Measurements from ENCODE around the gene FAM8A1. TPM values are rescaled to one million over a fixed set of nuclear protein-coding genes. Genes with fewer than 3 reads are reported as not detected.
"Not testable (repeated sequence)": the region's sequence is repeated elsewhere in the genome, so short reads cannot be mapped to it uniquely, and the experiment has no call there.

The FAM8A1 gene
- total and polyA plus RNA-seq, 2 donors from 2014 or later = 16.9 to 20.7 TPM

DNA sequence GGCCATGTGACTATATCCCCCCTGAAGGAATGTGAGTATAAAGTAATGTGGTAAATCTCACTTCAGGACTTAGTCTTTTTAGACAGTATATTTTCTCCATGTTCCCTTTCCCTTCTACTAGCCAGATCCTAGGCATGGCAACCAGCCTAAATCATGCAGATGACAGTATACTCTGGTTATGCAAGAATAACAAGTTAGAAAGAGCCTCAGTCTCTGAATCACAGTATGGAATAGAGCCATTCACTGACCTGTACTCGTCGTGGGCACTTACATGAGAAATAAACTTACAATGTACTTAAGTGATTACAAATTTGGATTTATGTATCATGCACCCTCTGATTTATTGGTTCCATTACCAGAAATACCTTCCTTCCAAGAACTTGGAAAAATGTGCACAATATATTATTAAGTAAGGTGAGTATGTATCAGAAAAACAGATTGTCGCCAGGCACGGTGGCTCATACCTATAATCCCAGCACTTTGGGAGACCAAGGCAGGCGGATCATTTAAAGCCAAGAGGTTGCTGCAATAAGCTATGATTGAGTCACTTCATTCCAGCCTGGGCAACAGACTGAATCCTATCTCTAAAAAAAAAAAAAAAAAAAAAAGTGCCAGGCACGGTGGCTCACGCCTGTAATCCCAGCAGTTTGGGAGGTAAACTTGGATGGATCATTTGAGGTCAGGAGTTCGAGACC, 25.1 kb upstream of the FAM8A1 start:
- Histone ChIP-seq H3K9me3 (ENCODE audit: control insufficient read depth in 2 of 3, insufficient read depth in 1 of 3, low read length in 3 of 3) (peaks cover 0 to 6% (median 2%) of the 10 kb centered on the region in 3 donors), H3K4me1 (ENCODE audit: control insufficient read depth in 2 of 3, insufficient read depth in 2 of 3, low read depth in 1 of 3, low read length in 3 of 3) (no peaks in the 10 kb centered on the region), H3K27ac (ENCODE audit: low read depth in 2 of 2, low read length in 2 of 2) (no peak overlapping the region), H3K9ac (ENCODE audit: low read length in 3 of 3) (no peak overlapping the region), H3K27me3 (ENCODE audit: control insufficient read depth, insufficient read depth, low read length) (no peaks in the 10 kb centered on the region), H3K4me3 (ENCODE audit: low read length in 3 of 3) (no peak overlapping the region), H3K36me3 (ENCODE audit: control insufficient read depth in 2 of 3, insufficient read depth in 3 of 3, low read length in 3 of 3) (no peaks in the 10 kb centered on the region)
- intact Hi-C loops (cut with DNase I) = no loop called here
- DNase-seq (no peak), FAIRE-seq (no peak)
- TF ChIP-seq, protein P1, sequence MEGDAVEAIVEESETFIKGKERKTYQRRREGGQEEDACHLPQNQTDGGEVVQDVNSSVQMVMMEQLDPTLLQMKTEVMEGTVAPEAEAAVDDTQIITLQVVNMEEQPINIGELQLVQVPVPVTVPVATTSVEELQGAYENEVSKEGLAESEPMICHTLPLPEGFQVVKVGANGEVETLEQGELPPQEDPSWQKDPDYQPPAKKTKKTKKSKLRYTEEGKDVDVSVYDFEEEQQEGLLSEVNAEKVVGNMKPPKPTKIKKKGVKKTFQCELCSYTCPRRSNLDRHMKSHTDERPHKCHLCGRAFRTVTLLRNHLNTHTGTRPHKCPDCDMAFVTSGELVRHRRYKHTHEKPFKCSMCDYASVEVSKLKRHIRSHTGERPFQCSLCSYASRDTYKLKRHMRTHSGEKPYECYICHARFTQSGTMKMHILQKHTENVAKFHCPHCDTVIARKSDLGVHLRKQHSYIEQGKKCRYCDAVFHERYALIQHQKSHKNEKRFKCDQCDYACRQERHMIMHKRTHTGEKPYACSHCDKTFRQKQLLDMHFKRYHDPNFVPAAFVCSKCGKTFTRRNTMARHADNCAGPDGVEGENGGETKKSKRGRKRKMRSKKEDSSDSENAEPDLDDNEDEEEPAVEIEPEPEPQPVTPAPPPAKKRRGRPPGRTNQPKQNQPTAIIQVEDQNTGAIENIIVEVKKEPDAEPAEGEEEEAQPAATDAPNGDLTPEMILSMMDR (IDR thresholded peaks at IDR 0.05; ENCODE audit: borderline replicate concordance, extremely low read depth, insufficient read depth) = no peak

DNA sequence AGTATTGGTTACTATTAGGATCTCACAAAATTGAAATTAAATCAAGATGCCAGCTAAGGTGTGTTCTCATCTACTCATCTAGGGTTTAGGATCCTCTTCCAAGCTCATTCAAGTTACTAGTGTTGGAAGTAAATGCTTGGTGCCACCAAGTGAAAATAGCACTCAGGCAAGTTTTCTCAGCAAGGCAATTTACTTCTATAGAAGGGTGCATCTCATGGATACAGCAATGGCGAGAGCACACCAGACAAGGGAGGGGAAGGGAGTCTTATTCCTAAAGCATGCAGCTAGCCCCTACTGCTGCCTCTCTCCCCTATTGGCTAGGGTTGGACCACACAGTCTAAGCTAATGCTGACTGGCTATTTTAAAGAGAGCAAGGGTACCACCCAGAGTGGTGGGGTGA, 23.0 kb upstream of the FAM8A1 start:
- Histone ChIP-seq H3K27me3 (ENCODE audit: control insufficient read depth, insufficient read depth, low read length) (no peaks in the 10 kb centered on the region), H3K9ac (ENCODE audit: low read length in 3 of 3) (no peak overlapping the region), H3K4me3 (ENCODE audit: low read length in 3 of 3) (no peak overlapping the region), H3K4me1 (ENCODE audit: control insufficient read depth in 2 of 3, insufficient read depth in 2 of 3, low read depth in 1 of 3, low read length in 3 of 3) (no peaks in the 10 kb centered on the region), H3K9me3 (ENCODE audit: control insufficient read depth in 2 of 3, insufficient read depth in 1 of 3, low read length in 3 of 3) (peaks cover 0 to 6% (median 2%) of the 10 kb centered on the region in 3 donors), H3K36me3 (ENCODE audit: control insufficient read depth in 2 of 3, insufficient read depth in 3 of 3, low read length in 3 of 3) (no peaks in the 10 kb centered on the region), H3K27ac (ENCODE audit: low read depth in 2 of 2, low read length in 2 of 2) (no peak overlapping the region)
- TF ChIP-seq, protein P1 (IDR thresholded peaks at IDR 0.05; ENCODE audit: borderline replicate concordance, extremely low read depth, insufficient read depth) = no peak
- DNase-seq (no peak), FAIRE-seq (no peak)
- intact Hi-C loops (cut with DNase I) = no loop called here

DNA sequence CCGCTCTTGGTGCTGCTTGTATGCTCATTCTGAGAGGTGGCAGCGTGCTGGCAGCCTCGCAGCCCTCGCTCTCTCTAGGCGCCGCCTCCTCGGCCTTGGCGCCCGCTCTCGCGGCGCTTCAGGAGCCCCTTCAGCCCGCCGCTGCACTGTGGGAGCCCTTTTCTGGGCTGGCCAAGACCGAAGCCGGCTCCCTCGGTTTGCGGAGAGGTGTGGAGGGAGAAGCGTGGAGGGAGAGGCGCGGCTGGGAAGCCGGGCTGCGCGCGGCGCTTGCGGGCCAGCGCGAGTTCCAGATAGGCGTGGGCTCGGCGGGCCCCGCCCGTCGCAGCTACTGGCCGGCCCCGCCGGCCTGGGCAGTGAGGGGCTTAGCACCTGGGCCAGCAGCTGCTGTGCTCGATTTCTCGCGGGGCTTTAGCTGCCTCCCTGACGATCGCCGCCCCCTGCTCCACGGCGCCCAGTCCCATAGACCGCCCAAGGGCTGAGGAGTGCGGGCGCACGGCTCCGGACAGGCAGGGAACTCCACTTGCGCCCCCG, 19.5 kb upstream of the FAM8A1 start:
- Histone ChIP-seq H3K4me1 (ENCODE audit: control insufficient read depth in 2 of 3, insufficient read depth in 2 of 3, low read depth in 1 of 3, low read length in 3 of 3) (peaks cover 0 to 4% (median 0%) of the 10 kb centered on the region in 3 donors), H3K9me3 (ENCODE audit: control insufficient read depth in 2 of 3, insufficient read depth in 1 of 3, low read length in 3 of 3) (peaks cover 0 to 6% (median 2%) of the 10 kb centered on the region in 3 donors), H3K27me3 (ENCODE audit: control insufficient read depth, insufficient read depth, low read length) (no peaks in the 10 kb centered on the region), H3K9ac (ENCODE audit: low read length in 3 of 3) (peak overlapping the region in 1 of 3 donors; percentile 34), H3K4me3 (ENCODE audit: low read length in 3 of 3) (peak overlapping the region in 1 of 3 donors; percentile 42), H3K36me3 (ENCODE audit: control insufficient read depth in 2 of 3, insufficient read depth in 3 of 3, low read length in 3 of 3) (no peaks in the 10 kb centered on the region), H3K27ac (ENCODE audit: low read depth in 2 of 2, low read length in 2 of 2) (no peak overlapping the region)
- intact Hi-C loops (cut with DNase I) = loop anchor here (10.0 kb wide), 1 partner anchor 426 kb away; no protein-coding TSS in a partner anchor
- DNase-seq (peak; percentile 64 to 80 (median 75)), FAIRE-seq (no peak)
- TF ChIP-seq, protein P1 (IDR thresholded peaks at IDR 0.05; ENCODE audit: borderline replicate concordance, extremely low read depth, insufficient read depth) = no peak

DNA sequence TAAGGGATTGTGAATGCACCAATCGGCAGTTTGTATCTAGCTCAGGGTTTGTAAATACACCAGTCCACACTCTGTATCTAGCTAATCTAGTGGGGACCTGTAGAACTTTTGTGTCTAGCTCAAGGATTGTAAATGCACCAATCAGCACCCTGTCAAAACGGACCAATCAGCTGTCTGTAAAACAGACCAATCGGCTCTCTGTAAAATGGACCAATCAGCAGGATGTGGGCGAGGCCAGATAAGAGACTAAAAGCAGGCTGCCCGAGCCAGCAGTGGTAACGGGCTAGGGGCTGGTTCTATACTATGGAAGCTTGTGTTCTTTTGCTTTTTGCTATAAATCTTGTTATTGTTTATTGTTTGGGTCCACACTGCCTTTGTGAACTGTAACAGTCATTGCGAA, 18.8 kb upstream of the FAM8A1 start:
- H3K27me3 ChIP-seq (ENCODE audit: control insufficient read depth, insufficient read depth, low read length); H3K36me3 ChIP-seq (ENCODE audit: control insufficient read depth in 2 of 3, insufficient read depth in 3 of 3, low read length in 3 of 3); H3K9ac ChIP-seq (ENCODE audit: low read length in 3 of 3); H3K4me1 ChIP-seq (ENCODE audit: control insufficient read depth in 2 of 3, insufficient read depth in 2 of 3, low read depth in 1 of 3, low read length in 3 of 3); FAIRE-seq; DNase-seq; H3K9me3 ChIP-seq (ENCODE audit: control insufficient read depth in 2 of 3, insufficient read depth in 1 of 3, low read length in 3 of 3); H3K4me3 ChIP-seq (ENCODE audit: low read length in 3 of 3); H3K27ac ChIP-seq (ENCODE audit: low read depth in 2 of 2, low read length in 2 of 2): not testable (repeated sequence)
- intact Hi-C loops (cut with DNase I) = loop anchor here (10.0 kb wide), 1 partner anchor 426 kb away; no protein-coding TSS in a partner anchor

All from kidney (tissue), 14 donors.